Caco-2 (cell line): ENCODE results near the gene KLHDC7A. TPM values are rescaled to one million over a fixed set of nuclear protein-coding genes. Genes with fewer than 3 reads are reported as not detected.

ENCODE experiments used
- BruUV-seq: library from RNA; stranded (reverse); fragments of 400-500 nt; replicated peaks from 2 replicates; lab custom pipeline; 2021; lab: Mats Ljungman, UMichigan
- CTCF ChIA-PET: fragments of 300-600 bp; sonication (Branson Sonifier 250); formaldehyde crosslinking; loops from one replicate; lab custom pipeline; 2022; ENCODE audit warnings: antibody characterized with exemption; lab: Charles Lee
- POLR2A ChIA-PET: fragments of 300-600 bp; sonication (Branson Sonifier 250); formaldehyde crosslinking; loops from one replicate; lab custom pipeline; 2022; ENCODE audit warnings: antibody characterized with exemption; lab: Charles Lee
- DNase-seq, 2 experiments: peaks; one replicate each; pipeline versions ENCODE4 v3.0.0 to v3.0.0-alpha.2; 2020 to 2022
- H3K27me3 ChIP-seq: replicated peaks from 2 replicates; pipeline ENCODE4 v1.6.0; 2011; ENCODE audit warnings: low read length; ENCODE audit not compliant: control insufficient read depth, insufficient read depth
- H3K36me3 ChIP-seq: 2 replicates; pipeline ENCODE4 v1.5.1; 2011; ENCODE audit warnings: low read length; ENCODE audit not compliant: control insufficient read depth, insufficient read depth
- H3K4me1 ChIP-seq: fragments of 250-450 bp; sonication (Bioruptor Pico); 2 replicates; pipeline ENCODE4 v1.5.1; 2020; ENCODE audit warnings: mild to moderate bottlenecking
- H3K4me3 ChIP-seq: 2 replicates; pipeline ENCODE4 v1.5.1; 2011; ENCODE audit warnings: low read depth, mild to moderate bottlenecking, control low read depth, low read length
- H3K9me3 ChIP-seq: fragments of 250-450 bp; sonication (Bioruptor Pico); 2 replicates; pipeline ENCODE4 v1.5.1; 2020; ENCODE audit warnings: mild to moderate bottlenecking, moderate library complexity
- H3K27ac Mint-ChIP-seq: one replicate; pipeline ENCODE4 v1.8.0; 2022; ENCODE audit warnings: mixed read lengths; ENCODE audit not compliant: unreplicated experiment
- H3K27me3 Mint-ChIP-seq: one replicate; pipeline ENCODE4 v1.8.0; 2022; ENCODE audit warnings: mixed read lengths; ENCODE audit not compliant: insufficient read depth, unreplicated experiment
- H3K36me3 Mint-ChIP-seq: one replicate; pipeline ENCODE4 v1.8.0; 2022; ENCODE audit warnings: mild to moderate bottlenecking, mixed read lengths; ENCODE audit not compliant: insufficient read depth, unreplicated experiment
- H3K4me1 Mint-ChIP-seq: one replicate; pipeline ENCODE4 v1.8.0; 2022; ENCODE audit warnings: low read depth, mixed read lengths; ENCODE audit not compliant: unreplicated experiment
- H3K4me3 Mint-ChIP-seq: one replicate; pipeline ENCODE4 v1.8.0; 2022; ENCODE audit warnings: mild to moderate bottlenecking, moderate library complexity, mixed read lengths; ENCODE audit not compliant: unreplicated experiment
- H3K9me3 Mint-ChIP-seq: one replicate; pipeline ENCODE4 v1.8.0; 2022; ENCODE audit warnings: mixed read lengths; ENCODE audit not compliant: unreplicated experiment
- CTCF ChIP-seq, 2 experiments: fragments of 200-600 bp in 1 of 2; IDR thresholded peaks; 1 replicate in 1 of 2; 2 replicates in 1 of 2; pipeline versions ENCODE4 v1.5.1 to v1.8.0; 2011 to 2022; ENCODE audit warnings: antibody characterized with exemption in 1 of 2, control low read depth in 1 of 2, inconsistent platforms in 1 of 2, low read depth in 1 of 2, low read length in 1 of 2, mild to moderate bottlenecking in 1 of 2, moderate library complexity in 1 of 2; ENCODE audit not compliant: insufficient read depth in 1 of 2, severe bottlenecking in 1 of 2, unreplicated experiment in 1 of 2
- intact Hi-C: fragments of 100-400 bp; cut with micrococcal nuclease; formaldehyde crosslinking; loops from one replicate; pipeline ENCODE4 v1.10.0; 2022; ENCODE audit not compliant: unreplicated experiment
- total RNA-seq: library from RNA; stranded (reverse); gene quantifications from 2 replicates; pipeline ENCODE4 v1.2.3, GENCODE V29; 2022

Gene KLHDC7A
- total RNA-seq, 1 experiment from 2014 or later, result 6.1 TPM

- no peaks in the 10 kb centered on the region for H3K27me3 ChIP-seq
- Mint-ChIP-seq H3K27me3 (peaks cover 10% of the 10 kb centered on the region), H3K27ac (no peak overlapping the region), H3K36me3 (no peaks in the 10 kb centered on the region), H3K4me3 (no peak overlapping the region), H3K4me1 (no peaks in the 10 kb centered on the region), H3K9me3 (no peaks in the 10 kb centered on the region)
- H3K4me3 ChIP-seq, result no peak overlapping the region
- no peaks in the 10 kb centered on the region for H3K9me3 ChIP-seq
- intact Hi-C loops, result no loop called here
- ChIA-PET POLR2A (no interaction called here), CTCF (no interaction called here)
- DNase-seq, result no peak
- no peaks in the 10 kb centered on the region for H3K4me1 ChIP-seq
- BruUV-seq, result no TSS peak
- H3K36me3 ChIP-seq, result no peaks in the 10 kb centered on the region
- no peak for TF ChIP-seq CTCF (IDR thresholded peaks at IDR 0.05; ENCODE audit: insufficient read depth in 1 of 2, low read depth in 1 of 2, low read length in 1 of 2, severe bottlenecking in 1 of 2, unreplicated experiment in 1 of 2)
Measured at GRCh38 chr1:18489417-18490143, 8.8 kb downstream of the KLHDC7A start.

GRCh38 chr1:18491168-18491567 is 10.4 kb downstream of the KLHDC7A start:
- H3K9me3 Mint-ChIP-seq, result no peaks in the 10 kb centered on the region
- H3K36me3 Mint-ChIP-seq, result no peaks in the 10 kb centered on the region
- H3K27ac Mint-ChIP-seq, result no peak overlapping the region
- DNase-seq, result no peak
- no peaks in the 10 kb centered on the region for H3K4me1 ChIP-seq
- no peaks in the 10 kb centered on the region for H3K4me1 Mint-ChIP-seq
- CTCF ChIA-PET, result no interaction called here
- no peak for TF ChIP-seq CTCF (IDR thresholded peaks at IDR 0.05; ENCODE audit: insufficient read depth in 1 of 2, low read depth in 1 of 2, low read length in 1 of 2, severe bottlenecking in 1 of 2, unreplicated experiment in 1 of 2)
- no peak overlapping the region for H3K4me3 ChIP-seq
- no peaks in the 10 kb centered on the region for H3K36me3 ChIP-seq
- no peak overlapping the region for H3K4me3 Mint-ChIP-seq
- no TSS peak for BruUV-seq
- H3K27me3 Mint-ChIP-seq, result peaks cover 11% of the 10 kb centered on the region
- no peaks in the 10 kb centered on the region for H3K27me3 ChIP-seq
- H3K9me3 ChIP-seq, result no peaks in the 10 kb centered on the region
- intact Hi-C loops, result no loop called here
- POLR2A ChIA-PET, result no interaction called here

- no peak for DNase-seq
- intact Hi-C loops, result no loop called here
- no peak overlapping the region for H3K4me3 Mint-ChIP-seq
- no peak for TF ChIP-seq CTCF (IDR thresholded peaks at IDR 0.05; ENCODE audit: insufficient read depth in 1 of 2, low read depth in 1 of 2, low read length in 1 of 2, severe bottlenecking in 1 of 2, unreplicated experiment in 1 of 2)
- H3K36me3 Mint-ChIP-seq, result no peaks in the 10 kb centered on the region
- ChIA-PET POLR2A (no interaction called here), CTCF (no interaction called here)
- Histone ChIP-seq H3K27me3 (no peaks in the 10 kb centered on the region), H3K4me1 (no peaks in the 10 kb centered on the region), H3K9me3 (no peaks in the 10 kb centered on the region), H3K4me3 (no peak overlapping the region), H3K36me3 (no peaks in the 10 kb centered on the region)
- no peak overlapping the region for H3K27ac Mint-ChIP-seq
- H3K27me3 Mint-ChIP-seq, result peaks cover 14% of the 10 kb centered on the region
- H3K9me3 Mint-ChIP-seq, result no peaks in the 10 kb centered on the region
- no peaks in the 10 kb centered on the region for H3K4me1 Mint-ChIP-seq
- BruUV-seq, result no TSS peak
Measured at GRCh38 chr1:18494304-18494703, 13.6 kb downstream of the KLHDC7A start.
